Stimulated activated CD4-positive, alpha-beta T cell treated with anti-CD3 and anti-CD28 coated beads, Interleukin-1b, Interleukin-23, amount 100 ng/mL, for 1 hour (primary cell): ENCODE results near the gene CTU2.

Source experiments
- DNase-seq, 2 donors: peaks; one replicate each; pipeline ENCODE4 v3.0.0-alpha.2; 2020; ENCODE audit warnings: low read depth in 2 of 2

Gene CTU2

GRCh38 chr16:88730632-88731607 lies 24.6 kb downstream of the CTU2 start:
- no peak for DNase-seq

- DNase-seq: no peak
These were observed 25.4 kb downstream of the CTU2 start for GRCh38 chr16:88731699-88732098.

GRCh38 chr16:88732172-88732960 lies 26.1 kb downstream of the CTU2 start:
- no peak for DNase-seq

GRCh38 chr16:88732961-88733294 lies 26.6 kb downstream of the CTU2 start:
- DNase-seq: no peak

GRCh38 chr16:88733630-88734360 lies 27.5 kb downstream of the CTU2 start:
- no peak for DNase-seq

GRCh38 chr16:88734361-88734728 lies 28.0 kb downstream of the CTU2 start:
- DNase-seq: no peak

GRCh38 chr16:88735121-88735520 lies 28.8 kb downstream of the CTU2 start:
- no peak for DNase-seq

- DNase-seq: no peak
These were observed 29.3 kb downstream of the CTU2 start for GRCh38 chr16:88735616-88736015.

GRCh38 chr16:88736088-88736487 lies 29.8 kb downstream of the CTU2 start:
- DNase-seq: no peak

- no peak for DNase-seq
These were observed 30.2 kb downstream of the CTU2 start for GRCh38 chr16:88736496-88736895.

GRCh38 chr16:88737298-88738150 lies 31.2 kb downstream of the CTU2 start:
- peak; percentile 41 to 49 for DNase-seq

- no peak for DNase-seq
These were observed 32.1 kb downstream of the CTU2 start for GRCh38 chr16:88738151-88739084.

- no peak for DNase-seq
These were observed 33.1 kb downstream of the CTU2 start for GRCh38 chr16:88739139-88739976.

- no peak for DNase-seq
These were observed 33.8 kb downstream of the CTU2 start for GRCh38 chr16:88739977-88740726.

GRCh38 chr16:88740727-88741055 lies 34.4 kb downstream of the CTU2 start:
- no peak for DNase-seq

- no peak for DNase-seq
These were observed 35.1 kb downstream of the CTU2 start for GRCh38 chr16:88741368-88741767.

- no peak for DNase-seq
These were observed 36.7 kb downstream of the CTU2 start for GRCh38 chr16:88742896-88743605.
